HEK293T (cell line): ENCODE measurements around the gene ZNF683.
A peak's percentile ranks its signal among the peaks of the same experiment; 100 is the strongest.
"Not testable (repeated sequence)": the region's sequence is repeated elsewhere in the genome, so short reads cannot be mapped to it uniquely, and the experiment has no call there.

Source experiments
- CTCF ChIA-PET: fragments of 350-600 bp; formaldehyde crosslinking; extraction: SDS; loops from one replicate; lab custom pipeline; 2021; ENCODE audit warnings: antibody characterized with exemption, inconsistent platforms; lab: Yijun Ruan, JAX
- POLR2A ChIA-PET: fragments of 350-600 bp; formaldehyde crosslinking; extraction: SDS; loops from one replicate; lab custom pipeline; 2020; ENCODE audit warnings: antibody characterized with exemption, inconsistent platforms; lab: Yijun Ruan, JAX
- DNase-seq: peaks from one replicate; pipeline ENCODE4 v3.0.0; 2012; ENCODE audit warnings: mixed read lengths; ENCODE audit errors: extremely low spot score
- ARNT ChIP-seq: fragments of 450-650 bp; IDR thresholded peaks from 2 replicates; pipeline ENCODE4 v1.6.1; 2017; ENCODE audit warnings: mild to moderate bottlenecking
- BHLHE40 ChIP-seq: fragments of 450-650 bp; IDR thresholded peaks from 2 replicates; pipeline ENCODE4 v1.6.1; 2016; ENCODE audit warnings: mild to moderate bottlenecking, moderate library complexity, borderline replicate concordance
- CTBP1 ChIP-seq: fragments of 450-650 bp; IDR thresholded peaks from 2 replicates; pipeline ENCODE4 v1.6.1; 2016; ENCODE audit warnings: borderline replicate concordance
- ELF4 ChIP-seq: fragments of 450-650 bp; IDR thresholded peaks from 2 replicates; pipeline ENCODE4 v1.6.1; 2017; ENCODE audit warnings: antibody characterized with exemption
- FOXA1 ChIP-seq: fragments of 450-650 bp; IDR thresholded peaks from 2 replicates; pipeline ENCODE4 v1.6.1; 2016; ENCODE audit warnings: mild to moderate bottlenecking
- FOXK2 ChIP-seq: fragments of 450-650 bp; IDR thresholded peaks from 2 replicates; pipeline ENCODE4 v1.6.1; 2016; ENCODE audit warnings: mild to moderate bottlenecking
- FOXM1 ChIP-seq: fragments of 450-650 bp; IDR thresholded peaks from 2 replicates; pipeline ENCODE4 v1.6.1; 2017; ENCODE audit warnings: mild to moderate bottlenecking, borderline replicate concordance
- HDGF ChIP-seq: fragments of 450-650 bp; IDR thresholded peaks from 2 replicates; pipeline ENCODE4 v1.6.1; 2017; ENCODE audit warnings: antibody characterized with exemption, borderline replicate concordance
- L3MBTL2 ChIP-seq: fragments of 450-650 bp; conservative IDR thresholded peaks from 2 replicates; pipeline ENCODE4 v1.6.1; 2016; ENCODE audit warnings: mild to moderate bottlenecking
- LEF1 ChIP-seq: fragments of 450-650 bp; IDR thresholded peaks from 2 replicates; pipeline ENCODE4 v1.6.1; 2017; ENCODE audit warnings: mild to moderate bottlenecking, borderline replicate concordance
- NFRKB ChIP-seq: fragments of 450-650 bp; IDR thresholded peaks from 2 replicates; pipeline ENCODE4 v1.6.1; 2016; ENCODE audit warnings: mild to moderate bottlenecking, moderate library complexity
- SP1 ChIP-seq: fragments of 450-650 bp; IDR thresholded peaks from 2 replicates; pipeline ENCODE4 v1.6.1; 2017
- SUZ12 ChIP-seq: fragments of 450-650 bp; IDR thresholded peaks from 2 replicates; pipeline ENCODE4 v1.6.1; 2016; ENCODE audit warnings: mild to moderate bottlenecking
- TARDBP ChIP-seq: fragments of 450-650 bp; IDR thresholded peaks from 2 replicates; pipeline ENCODE4 v1.6.1; 2016
- ZNF384 ChIP-seq: fragments of 450-650 bp; IDR thresholded peaks from 2 replicates; pipeline ENCODE4 v1.6.1; 2016
- TF ChIP-seq, protein P1 (sequence below): fragments of 450-650 bp; IDR thresholded peaks from 2 replicates; pipeline ENCODE4 v1.6.1; 2016

ZNF683 gene

DNA sequence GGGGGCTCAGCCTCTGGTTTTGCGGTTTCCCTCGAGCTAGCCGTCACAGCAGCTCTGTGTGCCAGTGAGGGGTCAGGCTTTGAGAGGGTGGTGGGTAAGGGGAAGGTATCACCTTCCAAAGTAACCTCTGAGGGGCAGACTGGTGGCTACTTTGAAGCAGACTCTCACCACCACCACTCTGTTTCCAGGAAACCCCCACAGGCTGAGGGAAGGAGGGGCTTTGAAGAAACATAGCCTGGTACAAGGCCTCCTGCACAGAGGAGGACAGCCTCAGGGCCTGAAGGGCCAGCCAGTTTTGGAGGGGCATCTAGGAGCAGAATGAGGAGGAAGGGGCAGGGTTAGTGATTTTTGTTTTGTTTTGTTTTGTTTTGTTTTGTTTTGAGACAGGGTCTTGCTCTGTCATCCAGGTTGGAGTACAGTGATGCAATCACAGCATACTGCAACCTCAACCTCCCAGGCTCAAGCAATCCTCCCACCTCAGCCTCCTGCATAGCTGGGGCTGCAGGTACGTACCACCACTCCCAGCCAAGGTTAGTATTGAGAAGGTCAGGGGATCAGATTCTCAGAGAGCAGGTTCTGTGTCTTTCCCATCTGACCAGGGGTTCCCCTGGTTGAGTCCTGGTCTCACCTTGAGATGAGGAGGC is 17.2 kb upstream of the ZNF683 start:
- TF ChIP-seq L3MBTL2, result no peak
- TF ChIP-seq SP1, result no peak
- no peak for TF ChIP-seq HDGF
- TF ChIP-seq NFRKB, result no peak
- no peak for TF ChIP-seq LEF1
- DNase-seq, result no peak
- ChIA-PET POLR2A (no interaction called here), CTCF (interaction anchor here (0.8 kb wide), 1 partner anchor 20 kb away, joined by 7 read pairs; no protein-coding TSS in a partner anchor)

- TF ChIP-seq FOXK2, result no peak
- TF ChIP-seq ZNF384, result no peak
- TF ChIP-seq FOXM1, result no peak
- TF ChIP-seq SUZ12, result no peak
- no peak for TF ChIP-seq NFRKB
- no peak for TF ChIP-seq HDGF
- no peak for TF ChIP-seq SP1
- no peak for TF ChIP-seq ELF4
- TF ChIP-seq, protein P1, sequence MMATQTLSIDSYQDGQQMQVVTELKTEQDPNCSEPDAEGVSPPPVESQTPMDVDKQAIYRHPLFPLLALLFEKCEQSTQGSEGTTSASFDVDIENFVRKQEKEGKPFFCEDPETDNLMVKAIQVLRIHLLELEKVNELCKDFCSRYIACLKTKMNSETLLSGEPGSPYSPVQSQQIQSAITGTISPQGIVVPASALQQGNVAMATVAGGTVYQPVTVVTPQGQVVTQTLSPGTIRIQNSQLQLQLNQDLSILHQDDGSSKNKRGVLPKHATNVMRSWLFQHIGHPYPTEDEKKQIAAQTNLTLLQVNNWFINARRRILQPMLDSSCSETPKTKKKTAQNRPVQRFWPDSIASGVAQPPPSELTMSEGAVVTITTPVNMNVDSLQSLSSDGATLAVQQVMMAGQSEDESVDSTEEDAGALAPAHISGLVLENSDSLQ, result no peak
- no peak for TF ChIP-seq BHLHE40
- no peak for TF ChIP-seq TARDBP
- no peak for TF ChIP-seq LEF1
- no peak for TF ChIP-seq FOXA1
- TF ChIP-seq CTBP1, result no peak
- POLR2A ChIA-PET, result no interaction called here
- CTCF ChIA-PET, result no interaction called here
- DNase-seq, result no peak
Observed at GRCh38 chr1:26388791-26389445, 16.4 kb upstream of the ZNF683 start.

DNA sequence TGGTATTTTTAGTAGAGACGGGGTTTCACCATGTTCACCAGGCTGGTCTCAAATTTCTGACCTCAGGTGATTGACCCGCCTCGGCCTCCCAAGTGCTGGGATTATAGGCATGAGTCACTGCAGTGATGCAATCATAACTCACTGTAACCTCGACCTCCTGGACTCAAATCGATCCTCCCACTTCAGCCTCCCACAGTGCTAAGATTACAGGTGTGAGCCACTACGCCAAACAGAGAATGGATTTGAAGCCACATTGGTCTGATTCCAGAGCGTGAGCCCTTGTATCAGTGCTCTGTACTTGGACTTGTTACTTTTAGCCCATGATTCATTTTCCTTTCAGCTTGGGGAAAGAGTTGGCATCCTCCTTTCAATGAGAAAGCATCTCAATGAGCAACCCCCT is 14.9 kb upstream of the ZNF683 start:
- ChIA-PET CTCF (no interaction called here), POLR2A (no interaction called here)
- no peak for DNase-seq

GRCh38 chr1:26385063-26385462 is 12.5 kb upstream of the ZNF683 start:
- DNase-seq, POLR2A ChIA-PET, CTCF ChIA-PET: not testable (repeated sequence)

More for the DNA sequence above, 14.9 kb upstream of the ZNF683 start:
- TF ChIP-seq, protein P1, result peak; percentile 20; the same call in 1 of the 2 replicates
- no peak for TF ChIP-seq ELF4

DNA sequence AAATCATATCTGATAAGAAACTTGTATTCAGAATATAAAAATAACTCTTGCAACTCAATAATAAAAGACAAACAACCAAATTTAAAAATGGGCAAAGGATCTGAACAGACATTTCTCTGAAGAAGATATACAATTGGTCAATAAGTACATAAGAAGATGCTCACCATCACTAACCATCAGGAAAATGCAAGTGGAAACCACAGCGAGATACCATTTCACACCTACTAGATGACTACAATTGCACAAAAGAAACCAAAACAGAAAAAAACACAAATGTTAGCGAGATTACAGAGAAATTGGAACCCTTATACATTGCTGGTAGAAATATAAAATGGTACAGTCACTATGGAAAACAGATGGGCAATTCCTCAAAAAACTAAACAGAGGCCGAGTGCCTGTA is 11.5 kb upstream of the ZNF683 start:
- POLR2A ChIA-PET, result no interaction called here
- no peak for DNase-seq
- TF ChIP-seq SP1, result no peak
- TF ChIP-seq ZNF384, result no peak
- no peak for TF ChIP-seq TARDBP
- TF ChIP-seq ELF4, result no peak
- CTCF ChIA-PET, result no interaction called here

GRCh38 chr1:26378879-26379251 is 6.3 kb upstream of the ZNF683 start:
- ChIA-PET POLR2A (no interaction called here), CTCF (interaction anchor here (2.8 kb wide), 1 partner anchor 15 kb away, joined by 9 read pairs; no protein-coding TSS in a partner anchor)
- TF ChIP-seq LEF1 (no peak), FOXA1 (no peak), TARDBP (no peak), FOXM1 (no peak), ZNF384 (no peak), NFRKB (no peak), SP1 (no peak), L3MBTL2 (no peak), HDGF (no peak), ELF4 (no peak), ARNT (no peak), SUZ12 (no peak)
- TF ChIP-seq, protein P1, result no peak

More at GRCh38 chr1:26378879-26379251, 6.3 kb upstream of the ZNF683 start:
- DNase-seq, result no peak
